GM21619 (cell line): Measurements from ENCODE around the gene NXPH1.

ENCODE experiments used
- ATAC-seq: cut with Tn5 transposase; IDR thresholded peaks from one replicate; pipeline ENCODE4 v1.9.1; 2021; ENCODE audit not compliant: unreplicated experiment

NXPH1 gene

DNA sequence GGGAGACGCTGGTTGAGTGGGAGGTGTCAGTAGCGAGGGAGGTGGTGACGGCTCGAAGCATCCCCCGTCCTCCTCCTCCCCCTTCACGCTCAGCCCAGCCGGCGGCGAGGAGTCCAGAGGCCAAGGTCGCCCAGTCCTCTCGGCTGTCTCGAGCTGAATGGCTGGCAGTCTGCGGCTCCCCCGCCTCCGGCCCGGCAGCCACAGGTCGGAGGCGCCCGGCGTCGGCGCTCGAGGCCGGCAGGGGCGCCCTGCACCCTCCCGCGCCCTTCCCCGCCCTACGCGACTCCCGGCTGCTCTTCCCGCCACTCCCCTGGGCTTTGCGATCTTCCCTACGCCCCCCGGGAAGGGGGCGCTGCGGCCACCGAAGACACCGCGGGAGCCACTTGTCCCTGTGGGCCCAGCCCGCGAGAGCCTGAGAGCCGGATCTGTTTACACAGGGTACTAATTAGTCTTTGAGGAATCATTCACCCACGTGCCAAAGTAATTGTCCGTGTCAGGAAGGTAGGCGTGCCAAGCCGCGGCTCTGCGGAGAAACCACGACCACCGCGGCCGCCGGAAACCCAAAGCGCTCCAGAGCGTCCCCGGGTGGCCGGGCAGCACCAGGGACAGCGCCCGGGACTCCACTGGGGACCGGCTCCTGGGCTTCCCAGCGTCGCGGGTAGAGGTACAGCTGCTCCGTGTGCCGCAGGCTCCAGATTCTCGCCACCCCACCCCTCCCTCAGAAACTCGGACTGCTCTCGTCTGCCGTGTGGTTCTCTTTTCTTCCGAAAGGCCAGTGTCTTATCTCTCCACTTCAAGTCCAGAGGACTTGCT, at the start of gene NXPH1:
TSS of gene NXPH1 (plus strand) at position 133 of the 813 bp plus-strand sequence.
- ATAC-seq = no peak

- peak; percentile 26 for ATAC-seq
These were observed 48.5 kb upstream of the NXPH1 start for GRCh38 chr7:8384901-8385300.

DNA sequence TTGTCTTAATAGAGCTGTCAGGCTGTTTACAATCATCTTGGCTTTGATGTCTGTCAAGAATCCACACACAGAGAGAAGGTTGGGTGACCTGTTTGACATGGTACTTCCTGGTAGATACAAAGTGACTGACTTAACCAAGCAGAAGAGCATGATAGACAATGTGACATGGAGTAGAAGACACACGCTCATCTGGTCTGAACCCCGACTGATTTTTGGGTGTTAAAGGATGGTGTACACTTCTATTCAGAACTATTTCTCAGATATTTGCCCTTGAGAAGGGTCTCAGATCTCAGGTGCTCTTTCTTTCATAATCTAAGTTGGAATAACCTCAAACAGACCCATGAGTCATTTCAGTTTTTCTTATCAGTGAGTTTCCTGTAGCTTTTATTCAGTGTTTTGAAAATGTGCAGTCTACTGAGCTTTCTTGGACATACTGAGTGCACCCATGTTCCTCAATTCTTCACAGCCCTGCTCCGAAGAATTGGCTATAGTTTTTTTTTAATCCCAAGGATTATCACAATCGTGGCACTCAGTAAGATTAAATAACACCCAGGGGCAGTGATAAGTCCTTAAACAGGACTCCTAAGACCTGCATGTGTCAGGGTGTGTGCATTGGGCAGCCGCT, 46.4 kb upstream of the NXPH1 start:
- peak; percentile 81 for ATAC-seq

DNA sequence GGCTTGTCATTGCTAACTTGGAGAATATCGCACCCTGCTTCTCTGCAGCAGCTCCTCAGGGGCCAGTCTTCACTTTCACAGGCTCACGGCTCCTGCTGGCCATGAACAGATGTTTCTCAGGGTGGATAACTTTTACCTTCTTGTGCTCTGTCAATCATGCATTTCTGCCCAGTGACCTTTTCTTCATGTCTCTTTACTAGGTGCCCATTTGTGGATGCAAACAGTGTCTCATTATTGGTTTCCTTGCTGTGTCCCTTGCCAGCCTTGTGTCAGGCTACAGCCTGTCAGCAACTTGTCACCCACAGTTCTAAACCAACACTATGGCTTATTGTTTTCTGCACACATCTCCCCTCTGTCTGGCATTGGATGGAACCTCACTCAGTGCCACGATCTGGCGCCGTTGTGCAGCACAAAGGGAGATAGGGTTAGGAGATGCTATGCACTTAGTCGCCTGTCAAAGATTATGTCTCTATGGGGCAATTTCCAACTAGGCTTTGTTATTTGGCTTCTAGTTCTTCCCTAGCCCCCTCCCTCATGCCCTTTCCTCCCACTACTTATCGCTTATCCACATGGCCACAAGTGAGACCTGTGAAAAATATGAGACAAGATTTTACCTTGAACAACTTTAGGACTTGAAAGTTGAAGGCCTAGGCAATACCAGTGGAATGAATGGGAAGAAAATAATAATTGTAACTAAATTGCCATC, 45.7 kb upstream of the NXPH1 start:
- ATAC-seq = peak; percentile 48

GRCh38 chr7:8388257-8388625, 45.2 kb upstream of the NXPH1 start:
- no peak for ATAC-seq

GRCh38 chr7:8389593-8390261, 43.7 kb upstream of the NXPH1 start:
- ATAC-seq = no peak

GRCh38 chr7:8390262-8390626, 43.2 kb upstream of the NXPH1 start:
- no peak for ATAC-seq

- ATAC-seq = no peak
These were observed 41.9 kb upstream of the NXPH1 start for GRCh38 chr7:8391353-8392062.

DNA sequence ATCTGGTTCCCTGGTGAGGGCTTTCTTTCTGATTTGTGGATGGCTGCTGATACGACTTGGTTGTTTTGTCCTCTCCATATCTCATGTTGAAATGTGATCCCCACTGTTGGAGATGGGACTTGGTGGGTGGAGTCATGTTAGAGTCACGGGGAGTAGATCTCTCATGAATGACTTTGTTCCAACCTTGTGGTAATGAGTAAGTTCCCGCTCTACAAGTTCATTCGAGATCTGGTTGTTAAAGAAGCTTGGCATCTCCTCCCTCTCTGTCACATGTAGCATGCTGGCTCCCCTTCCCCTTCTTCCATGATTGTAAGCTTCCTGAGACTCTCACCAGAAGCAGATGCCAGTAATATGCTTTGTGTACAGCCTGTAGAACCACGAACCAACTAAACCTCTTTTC, 37.1 kb upstream of the NXPH1 start:
- no peak for ATAC-seq

GRCh38 chr7:8408871-8409270, 24.5 kb upstream of the NXPH1 start:
- no peak for ATAC-seq

DNA sequence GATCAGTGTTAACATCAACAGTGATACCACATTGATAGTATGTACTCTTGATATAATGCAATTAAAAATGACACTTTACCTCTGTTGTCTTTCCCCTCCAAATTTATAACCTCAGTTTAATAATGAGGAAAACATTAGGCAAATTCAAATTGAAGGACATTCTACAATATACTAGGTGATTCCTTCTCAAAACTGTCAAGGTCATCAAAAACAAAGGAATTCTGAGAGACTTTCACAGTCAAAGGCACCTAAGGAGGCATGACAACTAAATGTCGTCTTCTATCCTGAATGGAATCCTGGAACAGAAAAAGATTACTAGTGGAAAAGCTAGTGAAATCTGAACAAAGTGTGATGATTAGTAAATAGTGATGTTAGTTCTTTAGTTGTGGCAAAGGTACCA, 22.3 kb upstream of the NXPH1 start:
- no peak for ATAC-seq

GRCh38 chr7:8413600-8413999, 19.8 kb upstream of the NXPH1 start:
- no peak for ATAC-seq

DNA sequence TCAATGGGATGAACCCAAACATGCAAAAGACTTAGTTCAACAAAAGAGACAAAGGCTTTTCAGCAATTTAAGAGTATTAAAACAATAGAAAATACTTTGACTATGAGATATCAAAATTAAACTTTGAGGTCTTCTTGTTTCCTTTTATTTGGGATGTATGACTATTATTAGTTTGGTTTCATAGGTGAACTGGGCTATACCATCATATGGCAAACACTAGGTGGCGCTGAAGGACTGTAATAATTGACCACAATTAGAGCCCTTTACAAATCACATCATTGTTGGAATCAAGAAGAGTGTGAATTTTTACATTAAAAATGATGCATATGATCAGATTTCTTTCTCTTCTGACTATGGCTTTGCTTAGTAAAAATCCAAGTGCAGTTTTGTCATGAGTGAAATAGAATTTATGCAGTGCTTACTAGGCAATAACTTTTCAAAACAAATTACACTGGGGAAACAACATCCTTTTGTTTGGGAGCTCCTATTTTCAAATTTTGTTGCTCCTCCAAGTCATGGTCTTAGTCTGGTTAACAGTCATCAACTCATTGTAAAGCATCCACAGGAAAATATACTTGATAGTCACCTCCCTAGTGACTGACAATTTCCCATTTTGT, 14.7 kb upstream of the NXPH1 start:
- ATAC-seq = peak; percentile 84

GRCh38 chr7:8422177-8422576, 11.2 kb upstream of the NXPH1 start:
- ATAC-seq = no peak

DNA sequence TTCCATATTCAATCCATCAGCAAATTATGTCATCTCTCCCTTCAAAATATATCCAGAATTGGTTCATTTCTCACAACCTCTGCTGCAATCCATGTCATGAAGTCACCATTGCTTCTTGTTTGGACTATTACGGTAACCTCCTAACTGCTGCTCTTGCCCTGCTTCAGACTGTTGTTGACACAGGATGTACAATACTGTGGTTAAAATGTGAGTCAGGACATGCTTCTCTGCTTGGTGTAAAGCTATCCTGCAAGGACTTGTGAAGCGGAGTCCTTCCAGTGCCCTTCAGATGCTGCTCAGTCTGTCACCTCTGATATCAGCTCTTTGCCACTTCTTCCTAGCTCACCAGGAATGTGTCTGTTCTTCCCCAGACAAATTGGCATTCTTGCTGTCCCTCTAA, 10.4 kb upstream of the NXPH1 start:
- ATAC-seq = no peak

GRCh38 chr7:8425223-8425622, 8.2 kb upstream of the NXPH1 start:
- ATAC-seq = no peak

DNA sequence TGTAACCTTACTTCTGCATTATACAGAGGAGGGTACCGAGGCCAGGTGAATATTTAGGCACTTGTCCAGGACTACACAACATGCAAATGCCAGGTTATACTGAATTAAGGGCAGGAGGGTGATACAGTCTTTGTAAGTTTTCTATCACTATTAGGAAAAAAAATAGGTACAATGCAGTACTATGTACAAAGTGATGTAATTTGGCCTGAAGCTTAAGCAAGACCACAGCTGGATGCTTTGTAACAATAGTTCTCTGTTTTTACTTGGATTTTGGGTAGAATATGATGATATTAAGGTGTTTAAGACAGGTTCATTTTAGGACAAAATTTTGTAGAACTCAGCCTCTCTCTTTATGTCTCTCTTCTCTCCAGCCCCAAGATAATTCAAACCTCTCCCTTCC, 2.8 kb upstream of the NXPH1 start:
- no peak for ATAC-seq

- ATAC-seq = no peak
These were observed 1.0 kb downstream of the NXPH1 start for GRCh38 chr7:8434290-8435002.

- ATAC-seq = no peak
These were observed 1.7 kb downstream of the NXPH1 start for GRCh38 chr7:8435095-8435494.
